HS-5 (cell line): ENCODE results near the gene FLYWCH2.
A peak's percentile ranks its signal among the peaks of the same experiment; 100 is the strongest.

ENCODE experiments used
- DNase-seq: peaks from one replicate; pipeline ENCODE4 v3.0.0-alpha.2; 2012; ENCODE audit warnings: low read depth

FLYWCH2 gene

GRCh38 chr16:2854700-2855309, 28.2 kb upstream of the FLYWCH2 start:
- DNase-seq, result no peak

DNA sequence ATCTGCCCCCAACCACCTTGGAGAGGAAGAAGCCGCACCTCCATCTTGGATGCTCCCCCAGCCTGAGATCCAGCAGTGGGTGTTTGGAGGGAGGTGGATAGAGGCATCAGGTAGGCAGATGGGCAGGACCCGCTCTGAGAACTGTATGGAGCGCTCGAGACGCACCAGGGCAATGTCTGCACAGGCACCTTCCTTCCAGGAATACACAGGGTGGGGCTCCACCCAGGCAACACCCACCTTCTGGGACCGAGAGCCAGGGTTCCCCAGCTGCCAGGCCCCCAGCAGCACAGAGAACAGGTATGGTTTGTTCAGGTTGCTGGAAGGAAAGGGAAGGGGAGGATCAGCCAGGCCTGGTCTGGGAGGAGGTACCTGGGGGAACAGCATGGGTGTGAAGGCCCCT, 27.5 kb upstream of the FLYWCH2 start:
- DNase-seq, result no peak

GRCh38 chr16:2856061-2856670, 26.8 kb upstream of the FLYWCH2 start:
- DNase-seq, result no peak

- DNase-seq, result no peak
These were observed 26.1 kb upstream of the FLYWCH2 start for GRCh38 chr16:2856686-2857450.

DNA sequence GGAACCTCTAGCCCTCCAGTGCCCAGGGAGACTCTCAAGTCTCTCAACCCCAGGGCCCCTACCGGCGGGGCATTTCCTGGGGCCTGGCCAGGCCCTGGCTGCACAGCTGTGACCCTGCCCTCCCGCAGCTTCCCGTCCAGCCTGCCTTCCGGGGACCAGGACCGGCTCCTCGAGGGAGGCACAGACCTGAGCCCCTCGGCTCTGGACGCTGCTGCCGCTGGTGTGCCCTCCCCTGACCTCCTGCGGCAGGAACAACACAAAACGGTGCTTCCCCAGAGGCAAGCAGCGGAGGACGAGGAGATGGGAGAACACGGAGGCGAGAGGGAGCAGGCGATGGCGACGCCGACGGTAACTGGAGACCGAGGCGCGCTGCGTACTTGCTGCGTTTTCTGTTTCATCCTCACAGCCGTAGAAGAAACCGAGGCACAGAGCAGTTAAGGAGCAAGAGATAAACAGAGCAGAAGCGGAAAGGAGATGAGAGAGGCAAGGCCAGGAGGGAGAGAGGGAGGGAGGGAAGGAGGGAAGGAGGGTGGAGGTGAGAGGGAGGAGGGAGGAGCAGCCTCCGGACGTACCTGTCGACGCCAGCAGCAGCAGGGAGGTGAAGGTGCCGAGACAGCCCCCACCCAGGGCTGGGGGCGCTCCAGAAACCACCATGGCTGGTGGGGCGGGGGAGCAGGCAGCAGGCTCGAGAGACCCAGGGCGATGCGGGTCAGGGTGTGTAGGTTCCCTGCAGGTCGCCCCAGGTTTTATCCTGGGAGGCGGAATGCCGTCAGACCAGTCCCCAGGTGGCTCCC, 25.4 kb upstream of the FLYWCH2 start, which contains the start of gene PRSS22:
TSS of gene PRSS22 (minus strand) at position 720 of the 794 bp plus-strand sequence. CDS start at position 654, 66 bp downstream.
- DNase-seq, result no peak

DNA sequence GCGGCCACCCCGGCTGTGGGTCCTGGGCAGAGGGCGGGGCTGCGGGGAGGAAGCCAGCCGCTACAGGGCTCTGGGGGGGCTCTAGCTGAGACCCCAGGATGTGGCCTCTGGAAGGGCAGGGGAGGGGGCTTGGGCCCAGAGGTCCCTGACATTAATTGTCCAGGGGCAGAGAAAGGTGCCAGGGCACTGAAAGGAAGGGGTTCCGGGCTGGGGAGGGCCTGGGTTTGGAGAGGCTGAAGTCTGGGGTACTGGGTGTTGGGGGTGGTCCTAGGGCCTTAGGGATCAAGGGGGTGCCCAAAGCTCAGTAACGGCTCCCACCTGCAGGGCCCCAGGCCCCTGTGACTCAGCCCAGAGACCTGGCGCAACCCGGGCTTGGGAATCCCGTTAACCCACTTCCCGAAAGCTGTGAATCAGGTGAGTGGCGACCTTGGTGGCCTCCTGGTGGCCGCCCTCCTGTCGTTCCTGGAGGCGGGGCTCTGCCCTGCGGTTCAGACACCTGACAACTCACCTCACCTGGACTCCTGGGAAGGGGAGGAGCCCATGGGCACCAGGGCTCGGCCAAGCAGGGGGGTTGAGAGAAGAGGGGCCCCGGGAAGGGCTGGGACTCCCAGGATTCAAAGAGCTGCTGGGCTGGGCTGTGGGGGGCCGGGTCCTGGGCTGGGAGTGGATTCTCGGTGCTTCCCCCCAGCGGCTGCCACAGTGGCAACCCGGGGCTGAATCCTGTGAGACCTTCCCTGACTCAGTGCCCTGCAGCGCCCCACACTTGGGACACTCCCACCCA, 24.6 kb upstream of the FLYWCH2 start:
- no peak for DNase-seq

DNA sequence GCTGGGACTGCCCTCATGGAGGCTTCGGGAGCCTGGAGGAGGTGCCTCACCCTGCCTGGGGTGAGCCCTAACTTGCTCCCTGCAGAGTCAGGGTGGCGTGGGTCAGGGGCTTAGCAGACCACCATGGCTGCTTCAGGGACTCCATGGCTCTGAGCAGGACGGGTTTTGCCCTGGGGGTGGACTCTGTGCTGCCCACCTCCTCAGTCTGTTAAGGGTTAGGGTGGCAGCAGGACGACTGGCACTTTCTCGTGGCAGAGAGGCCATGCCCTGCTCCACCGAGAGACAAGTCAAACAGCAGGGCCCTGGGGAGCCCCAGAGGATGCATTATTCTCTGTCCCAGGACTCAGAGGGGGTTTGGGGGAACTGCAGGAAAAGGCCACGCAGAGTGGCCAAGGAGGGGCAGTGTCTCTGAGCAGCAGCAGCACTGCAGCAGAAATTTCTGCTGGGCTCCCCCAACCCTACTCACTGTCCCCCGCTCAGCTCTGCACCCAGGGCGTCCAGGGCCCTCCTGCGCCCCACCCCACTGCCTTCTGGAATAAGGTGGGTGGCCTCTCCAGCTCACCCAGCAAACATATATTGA, 23.2 kb upstream of the FLYWCH2 start:
- DNase-seq, result no peak

DNA sequence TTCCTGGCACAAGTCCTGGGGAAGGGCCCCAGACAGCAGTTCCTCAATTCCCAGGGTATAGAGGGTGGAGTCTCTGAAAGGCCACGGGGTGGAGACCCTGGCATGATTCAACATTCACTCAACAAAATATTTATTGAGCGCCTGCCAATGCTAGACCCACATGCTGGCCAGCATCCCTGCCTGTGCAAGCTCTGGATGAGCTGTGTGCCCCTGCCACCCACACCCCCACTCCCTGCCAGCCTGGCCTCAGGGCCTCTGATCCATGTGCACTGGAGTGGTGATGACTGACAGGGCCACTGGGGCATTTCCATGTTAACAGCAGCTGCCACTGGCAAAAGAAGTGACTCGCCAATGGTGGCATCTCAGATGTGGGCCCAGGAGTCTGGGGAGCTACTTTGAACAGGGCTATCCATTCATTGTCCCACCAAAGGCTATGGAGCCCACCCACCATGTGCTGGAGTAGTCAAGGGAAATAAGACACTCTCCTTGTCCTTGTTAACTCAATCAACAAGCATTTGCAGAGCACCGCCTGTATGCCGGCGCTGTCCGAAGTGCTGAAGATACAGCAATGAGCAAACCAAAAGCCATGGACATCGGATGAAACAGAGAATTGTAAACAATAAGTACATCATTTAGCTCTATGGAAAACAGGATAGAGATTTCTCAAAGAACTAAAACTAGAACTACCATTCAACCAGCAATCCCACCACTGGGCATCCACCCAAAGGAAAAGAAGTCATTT, 22.0 kb upstream of the FLYWCH2 start:
- DNase-seq, result no peak

GRCh38 chr16:2865651-2866050, 17.4 kb upstream of the FLYWCH2 start:
- no peak for DNase-seq

GRCh38 chr16:2866431-2866830, 16.6 kb upstream of the FLYWCH2 start:
- DNase-seq, result no peak

DNA sequence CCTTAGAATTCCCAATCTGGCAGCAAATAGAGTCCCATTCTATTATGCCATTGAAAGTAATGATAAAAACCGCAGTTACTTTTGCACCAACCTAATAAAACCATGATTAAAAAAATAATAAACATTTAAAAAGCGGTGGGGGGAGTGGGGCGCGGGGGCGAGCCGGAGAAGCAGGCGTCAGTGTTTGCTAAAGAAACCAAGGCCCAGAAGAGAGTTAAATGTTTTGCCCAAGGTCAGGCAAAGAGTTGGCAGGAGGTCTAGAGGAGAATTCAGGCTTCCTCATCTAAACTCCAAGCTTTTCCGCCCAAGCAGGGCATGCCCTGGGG, 15.4 kb upstream of the FLYWCH2 start:
- no peak for DNase-seq

- peak; percentile 80 for DNase-seq
These were observed 14.8 kb upstream of the FLYWCH2 start for GRCh38 chr16:2867987-2868789.

DNA sequence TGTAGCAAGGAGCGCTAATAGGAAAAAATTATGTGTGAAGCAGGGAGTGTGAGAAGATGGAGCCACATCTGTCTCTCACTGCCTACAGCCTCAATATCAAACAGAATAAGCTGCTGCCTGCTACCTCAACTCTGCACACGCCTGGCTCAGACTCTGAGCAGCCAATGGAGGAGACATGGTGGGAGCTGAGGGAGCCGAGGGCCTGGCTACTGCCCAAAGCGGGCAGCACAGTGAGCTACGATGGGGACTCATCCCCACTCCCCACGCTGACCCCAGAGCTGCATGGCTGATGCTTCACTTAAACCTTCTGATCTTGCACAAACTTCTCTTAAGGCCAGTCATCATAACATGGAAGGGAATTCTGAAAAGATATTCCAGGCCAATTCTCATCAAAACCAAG, 11.1 kb upstream of the FLYWCH2 start:
- DNase-seq, result no peak

GRCh38 chr16:2874032-2874911, 8.7 kb upstream of the FLYWCH2 start:
- no peak for DNase-seq

DNA sequence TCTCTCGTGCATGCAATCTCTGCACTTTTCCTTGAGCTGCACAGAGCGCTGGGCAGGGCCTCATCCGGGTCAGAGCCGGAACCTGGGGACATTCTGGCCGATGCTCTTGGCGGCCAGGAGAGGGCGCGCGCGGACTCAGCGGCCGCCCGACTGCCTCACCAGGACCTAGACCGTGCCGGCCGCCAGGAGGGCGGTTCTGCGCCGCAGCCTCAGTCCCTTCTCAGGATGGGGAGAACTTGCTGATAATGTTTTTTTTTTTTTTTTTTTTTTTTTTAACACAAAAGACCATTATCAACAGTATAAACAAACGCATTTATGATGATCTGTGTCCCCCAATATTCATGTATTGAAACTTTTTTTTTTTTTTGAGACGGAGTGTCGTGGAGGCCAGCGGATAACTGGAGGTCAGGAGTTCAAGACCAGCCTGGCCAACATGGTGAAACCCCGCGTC, 8.1 kb upstream of the FLYWCH2 start:
- peak; percentile 14 for DNase-seq

DNA sequence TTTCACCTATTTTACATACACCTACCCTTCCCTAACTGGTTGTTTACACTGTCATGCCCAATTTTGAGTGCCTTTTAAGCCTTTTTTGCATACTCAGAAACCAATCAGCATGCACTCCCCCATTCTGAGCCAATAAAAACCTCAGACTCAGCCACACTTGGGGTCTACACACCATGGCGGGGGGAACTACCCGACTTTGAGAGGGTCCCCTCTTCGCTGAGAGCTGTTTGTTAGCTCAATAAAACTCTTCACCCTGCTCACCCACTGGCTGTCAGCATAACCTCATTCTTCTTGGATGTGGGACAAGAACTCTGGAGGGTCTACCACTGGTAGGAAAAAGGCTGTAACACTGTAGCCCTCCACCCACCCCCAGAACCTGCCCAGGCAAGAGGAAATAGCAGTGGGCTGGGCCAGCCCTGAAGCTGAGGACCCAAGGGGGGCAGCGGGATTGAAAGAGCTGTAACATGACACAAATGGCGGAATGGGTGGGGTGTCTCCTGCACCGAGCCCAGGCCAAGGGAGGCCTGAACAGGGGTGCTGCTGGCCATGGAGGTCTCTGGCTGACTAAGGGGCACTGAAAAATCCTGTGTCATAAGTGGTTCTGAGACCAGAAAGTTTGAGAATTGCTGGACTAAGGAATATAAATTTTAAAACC, 3.0 kb upstream of the FLYWCH2 start:
- DNase-seq, result no peak

DNA sequence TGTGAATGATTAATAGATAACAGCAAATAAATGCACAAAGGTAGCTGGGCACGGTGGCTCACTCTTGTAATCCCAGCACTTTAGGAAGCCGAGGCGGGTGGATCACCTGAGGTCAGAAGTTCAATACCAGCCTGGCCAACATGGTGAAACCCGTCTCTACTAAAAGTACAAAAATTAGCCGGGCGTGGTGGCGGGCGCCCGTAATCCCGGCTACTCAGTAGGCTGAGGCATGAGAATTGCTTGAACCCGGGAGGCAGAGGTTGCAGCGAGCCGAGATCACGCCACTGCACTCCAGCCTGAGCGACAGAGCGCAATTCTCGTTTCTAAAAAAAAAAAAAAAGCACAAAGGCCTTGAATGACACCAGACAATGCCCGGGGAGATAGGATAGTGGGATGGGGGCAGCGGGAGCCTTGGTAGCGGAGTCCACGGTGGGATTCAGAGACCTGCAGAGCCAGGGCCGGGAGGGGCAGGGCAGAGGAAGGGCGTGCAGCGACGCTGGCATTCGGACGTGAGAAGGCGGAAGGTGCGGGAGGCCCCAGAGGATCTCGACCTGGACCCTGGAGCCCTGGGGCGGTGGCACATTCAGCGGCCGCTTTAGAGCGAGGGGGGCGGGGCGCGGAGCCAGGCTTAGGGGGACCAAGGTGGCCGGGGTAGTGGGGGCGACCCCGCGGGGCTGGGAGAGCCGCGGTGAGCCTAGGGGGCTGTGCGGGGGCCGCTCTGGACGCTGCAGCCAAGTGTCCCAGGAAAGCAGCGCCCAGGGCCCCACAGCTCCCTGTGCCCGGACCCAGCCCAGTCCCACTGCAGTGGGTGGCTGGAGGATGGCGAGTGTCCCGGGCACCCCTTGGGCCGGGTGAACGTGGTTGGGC, 999 bp upstream of the FLYWCH2 start:
- no peak for DNase-seq
